HG03045 (cell line): ENCODE results near the gene TNNC1.

ENCODE experiments used
- ATAC-seq: cut with Tn5 transposase; IDR thresholded peaks from one replicate; pipeline ENCODE4 v1.9.1; 2021; ENCODE audit warnings: mild to moderate bottlenecking, moderate library complexity; ENCODE audit not compliant: unreplicated experiment

TNNC1 gene

GRCh38 chr3:52484680-52485461 is 31.0 kb upstream of the TNNC1 start:
- ATAC-seq, result no peak

GRCh38 chr3:52483577-52484381 is 29.9 kb upstream of the TNNC1 start:
- ATAC-seq, result no peak

DNA sequence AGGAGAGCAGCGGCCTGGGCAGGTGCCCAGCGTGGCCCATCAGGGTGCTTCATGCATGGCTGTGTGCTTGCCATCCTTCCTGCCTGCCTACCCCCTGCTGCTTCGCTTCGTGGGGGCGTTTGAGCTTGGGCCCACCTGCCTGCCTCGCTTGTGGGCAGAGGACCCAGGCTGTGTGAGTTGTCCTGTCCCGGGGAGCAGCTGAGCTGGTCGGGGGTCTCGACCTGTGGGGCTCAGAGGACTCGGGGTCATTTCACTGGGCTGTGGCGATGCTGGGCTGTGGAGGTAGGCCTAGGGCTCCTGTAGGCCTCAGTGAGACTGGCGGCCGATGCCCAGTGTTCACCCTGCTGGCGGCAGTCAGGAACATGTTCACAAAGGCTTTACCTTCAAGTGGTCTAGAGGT is 29.2 kb upstream of the TNNC1 start:
- no peak for ATAC-seq

- no peak for ATAC-seq
Observed at GRCh38 chr3:52481819-52482521, 28.1 kb upstream of the TNNC1 start.

GRCh38 chr3:52480768-52481715 is 27.2 kb upstream of the TNNC1 start:
- no peak for ATAC-seq

DNA sequence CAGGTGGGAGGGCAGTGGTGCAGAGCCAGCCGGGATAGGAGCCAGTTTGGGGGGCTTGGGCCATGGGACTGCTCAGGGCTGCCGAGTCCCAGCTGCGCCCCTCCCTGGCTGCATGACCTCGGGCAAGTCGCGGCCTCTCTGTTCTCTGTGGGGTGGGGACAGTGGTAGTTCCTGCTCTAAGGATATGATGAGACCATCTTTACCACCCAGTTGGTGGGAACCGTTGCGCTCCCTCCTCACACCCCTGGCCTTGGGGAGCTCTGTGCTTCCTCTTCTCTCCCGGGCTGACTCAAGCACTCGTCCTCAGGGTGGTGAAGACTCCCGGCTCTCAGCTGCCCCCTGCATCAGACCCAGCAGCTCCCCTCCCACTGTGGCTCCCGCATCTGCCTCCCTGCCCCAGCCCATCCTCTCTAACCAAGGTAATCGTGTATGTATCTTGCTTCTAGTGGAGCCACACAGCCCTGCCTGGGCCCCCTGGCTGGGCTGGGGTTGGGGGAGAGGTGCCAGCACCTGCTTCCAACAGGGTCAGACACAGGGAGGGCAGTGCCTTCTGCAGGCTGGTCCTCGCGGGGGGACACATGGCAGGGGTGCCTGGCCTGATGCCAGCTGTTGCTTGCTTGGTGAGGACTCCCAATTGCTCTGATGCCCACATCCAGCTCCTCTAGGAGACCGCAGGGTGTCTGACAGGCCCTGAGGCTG is 26.2 kb upstream of the TNNC1 start:
- ATAC-seq, result no peak

DNA sequence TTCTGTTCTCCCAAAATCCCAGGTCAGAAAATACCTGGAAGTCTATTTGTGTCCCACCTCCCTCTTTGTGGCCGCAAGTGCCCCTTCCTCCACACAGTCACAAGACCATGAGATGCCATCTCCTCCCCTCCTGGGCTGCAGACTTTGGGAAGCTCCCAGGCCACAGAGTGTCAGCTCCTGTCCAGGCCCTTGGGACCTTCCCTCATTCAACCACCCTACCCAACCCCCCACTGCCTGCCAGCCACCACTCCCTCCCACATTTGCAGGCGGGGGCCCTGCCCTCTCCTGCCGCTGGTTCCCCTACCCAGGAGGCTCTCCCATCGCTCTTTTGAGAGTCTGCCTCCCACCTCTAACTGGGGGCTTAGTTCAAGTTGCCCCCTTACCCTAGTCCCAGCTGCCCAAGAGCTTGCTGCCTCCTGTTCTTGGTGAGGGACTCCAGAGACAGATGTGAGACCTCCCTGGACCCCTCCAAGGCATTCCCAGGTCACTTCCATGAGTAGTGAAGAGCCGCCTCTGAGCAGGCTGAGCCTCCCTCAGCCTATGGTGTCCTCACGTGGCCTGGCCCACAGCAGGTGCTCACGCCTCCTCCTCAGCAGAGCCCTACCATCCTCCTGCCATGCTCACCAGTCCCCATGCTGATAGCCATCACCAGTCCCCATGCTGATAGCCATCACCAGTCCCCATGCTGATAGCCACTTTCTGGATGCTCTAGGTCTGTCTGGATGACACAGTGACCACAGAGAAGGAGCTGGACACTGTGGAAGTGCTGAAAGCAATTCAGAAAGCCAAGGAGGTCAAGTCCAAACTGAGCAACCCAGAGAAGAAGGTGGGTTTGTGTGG is 25.4 kb upstream of the TNNC1 start:
- no peak for ATAC-seq

DNA sequence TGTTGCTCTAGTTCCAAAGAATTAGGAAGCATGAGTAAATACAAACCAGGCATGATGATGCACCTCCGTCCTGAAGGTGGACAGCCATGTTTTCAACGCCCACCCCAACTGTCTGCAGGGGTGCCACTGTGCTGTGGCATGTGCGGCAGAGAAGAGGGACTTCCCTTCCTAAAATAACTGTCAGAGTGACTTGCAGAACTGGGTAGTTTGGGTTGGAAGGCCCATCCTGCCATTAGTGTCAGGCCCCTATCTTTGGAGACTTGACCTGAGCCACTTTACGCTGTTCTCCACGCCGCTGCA is 23.9 kb upstream of the TNNC1 start:
- ATAC-seq, result no peak

DNA sequence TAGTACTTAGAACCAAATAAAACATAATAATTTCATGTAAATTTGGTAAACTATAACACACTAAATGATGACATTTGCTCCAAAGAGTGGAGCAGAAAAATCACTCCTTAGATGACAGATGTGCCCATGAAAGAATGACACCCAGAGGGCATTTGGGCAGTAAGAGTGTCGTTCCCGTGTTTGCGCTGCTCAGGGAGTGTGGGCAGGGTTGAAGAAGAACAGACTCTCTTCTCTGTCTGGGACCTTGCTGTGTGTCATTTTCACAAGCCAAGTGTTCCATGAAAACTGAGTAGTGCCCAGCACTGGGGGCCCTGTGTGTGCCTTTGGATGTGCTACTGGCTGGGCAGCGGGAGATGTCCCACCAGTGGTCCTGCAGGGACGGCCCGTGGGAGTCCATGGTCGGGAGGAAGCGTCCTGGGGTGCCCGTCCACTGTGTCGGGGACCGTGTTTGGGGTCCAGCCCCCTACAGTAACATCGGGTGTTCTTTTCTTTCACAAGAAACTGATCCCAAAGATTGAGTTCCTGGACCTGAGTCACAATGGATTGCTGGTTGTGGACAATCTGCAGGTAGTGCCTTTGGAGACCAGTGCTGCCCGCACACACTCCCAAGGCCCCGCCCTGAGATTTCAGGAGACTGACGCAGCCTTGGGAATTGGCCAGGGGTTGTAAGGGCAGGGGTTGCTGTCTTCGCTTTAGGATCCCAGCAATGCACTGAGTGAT is 23.4 kb upstream of the TNNC1 start:
- no peak for ATAC-seq

DNA sequence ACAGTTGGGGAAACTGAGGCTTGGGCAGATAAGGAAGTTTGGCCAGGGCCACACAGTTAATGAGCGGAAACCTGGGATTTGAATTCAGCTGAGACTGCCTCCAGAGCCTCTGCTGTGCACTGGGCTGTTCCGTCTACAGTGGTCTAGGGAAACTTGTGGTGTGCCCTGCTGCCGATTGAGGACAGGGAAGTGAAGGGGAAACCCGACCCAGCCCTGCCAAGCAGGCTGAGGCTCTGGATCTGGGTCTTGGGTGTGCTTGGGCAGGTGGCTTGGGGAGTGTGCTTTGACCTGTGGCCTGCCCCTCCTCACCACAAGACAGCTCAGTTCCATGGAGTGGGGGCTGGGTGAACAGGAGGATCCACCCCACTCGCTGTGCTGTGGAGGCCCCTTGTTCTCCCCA is 19.2 kb upstream of the TNNC1 start:
- ATAC-seq, result no peak

- no peak for ATAC-seq
Observed at GRCh38 chr3:52472239-52473000, 18.6 kb upstream of the TNNC1 start.

DNA sequence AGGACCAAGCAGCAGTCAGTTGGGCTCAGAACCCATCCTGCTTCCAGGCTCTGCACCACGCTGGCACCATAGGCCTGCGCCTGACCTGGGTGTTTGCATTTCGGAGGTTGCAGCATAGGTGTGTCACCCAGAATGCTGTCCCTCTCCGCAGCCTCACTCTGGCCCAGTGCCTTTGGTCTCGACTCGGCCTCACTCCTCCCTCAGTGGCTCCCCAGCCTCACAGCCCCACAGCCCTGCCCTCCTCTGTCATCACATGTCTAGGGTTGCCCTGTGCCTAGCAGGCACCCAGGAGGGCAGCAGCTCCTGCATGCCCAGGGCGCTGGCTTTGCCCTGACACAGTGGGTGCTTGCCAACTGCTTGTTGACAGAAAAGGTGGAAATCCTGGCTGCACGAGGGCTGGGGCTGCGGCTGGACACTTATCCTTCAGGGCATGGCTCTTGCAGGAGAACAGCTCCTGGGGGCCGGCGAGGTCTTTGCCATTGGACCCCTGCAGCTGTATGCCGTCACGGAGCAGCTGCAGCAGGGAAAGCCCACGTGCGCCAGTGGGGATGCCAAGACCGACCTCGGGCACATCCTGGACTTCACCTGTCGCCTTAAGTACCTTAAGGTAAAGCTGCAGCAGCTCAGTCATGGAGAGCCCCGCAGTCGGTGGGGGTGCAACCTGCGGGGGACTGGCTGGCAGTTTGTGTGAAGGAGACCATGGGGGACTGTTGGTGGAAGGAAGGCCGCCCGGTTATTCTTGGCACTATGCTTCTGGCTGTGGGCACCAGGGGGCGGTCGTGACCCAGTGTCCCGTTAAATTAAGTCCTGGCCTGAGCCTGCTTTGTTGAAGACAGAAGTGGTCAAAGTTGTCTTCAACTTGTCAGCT is 17.8 kb upstream of the TNNC1 start:
- ATAC-seq, result no peak

GRCh38 chr3:52470920-52471319 is 17.1 kb upstream of the TNNC1 start:
- no peak for ATAC-seq

GRCh38 chr3:52469001-52469400 is 15.2 kb upstream of the TNNC1 start:
- no peak for ATAC-seq

GRCh38 chr3:52468336-52468735 is 14.5 kb upstream of the TNNC1 start:
- ATAC-seq, result no peak

- no peak for ATAC-seq
Observed at GRCh38 chr3:52463416-52463815, 9.6 kb upstream of the TNNC1 start.

GRCh38 chr3:52461874-52462273 is 8.0 kb upstream of the TNNC1 start:
- ATAC-seq, result no peak
